ENCODE measurements around the gene FCER1A. TPM values are rescaled to one million over a fixed set of nuclear protein-coding genes. Genes with fewer than 3 reads are reported as not detected.

Gene FCER1A
- not detected in 2 replicates for total RNA-seq

DNA sequence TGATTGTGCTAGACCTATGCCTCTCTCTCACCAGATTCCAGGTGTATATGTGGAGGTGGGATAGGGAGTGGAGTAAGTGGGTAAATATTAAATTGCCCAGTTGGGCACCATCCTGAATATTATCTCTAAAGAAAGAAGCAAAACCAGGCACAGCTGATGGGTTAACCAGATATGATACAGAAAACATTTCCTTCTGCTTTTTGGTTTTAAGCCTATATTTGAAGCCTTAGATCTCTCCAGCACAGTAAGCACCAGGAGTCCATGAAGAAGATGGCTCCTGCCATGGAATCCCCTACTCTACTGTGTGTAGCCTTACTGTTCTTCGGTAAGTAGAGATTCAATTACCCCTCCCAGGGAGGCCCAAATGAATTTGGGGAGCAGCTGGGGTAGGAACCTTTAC, at the start of gene FCER1A:
TSS of gene FCER1A (plus strand) at position 242 of the 400 bp plus-strand sequence. CDS start at position 271, 29 bp downstream.
- Histone ChIP-seq H3K9me3 (ENCODE audit: low read depth, low read length) (no peaks in the 10 kb centered on the region), H3K4me1 (ENCODE audit: insufficient read depth, low read length) (no peaks in the 10 kb centered on the region), H3K4me3 (ENCODE audit: insufficient read depth, low read length) (no peak within 1 kb of the TSS), H2AFZ (ENCODE audit: low read length) (no peak within 1 kb of the TSS), H4K20me1 (ENCODE audit: insufficient read depth, low read length) (no peaks in the 10 kb centered on the region), H3K79me2 (ENCODE audit: insufficient read depth, low read length) (no peaks in the 10 kb centered on the region), H3K36me3 (ENCODE audit: insufficient read depth, low read length) (no peaks in the 10 kb centered on the region), H3K27ac (ENCODE audit: low read depth, low read length) (no peak within 1 kb of the TSS), H3K27me3 (ENCODE audit: insufficient read depth, low read length) (no peaks in the 10 kb centered on the region), H3K4me2 (ENCODE audit: insufficient read depth, low read length) (no peak within 1 kb of the TSS)
- DNase-seq (ENCODE audit: insufficient read length, low spot score, missing footprints) = peak; percentile 26
- TF ChIP-seq, protein P1, sequence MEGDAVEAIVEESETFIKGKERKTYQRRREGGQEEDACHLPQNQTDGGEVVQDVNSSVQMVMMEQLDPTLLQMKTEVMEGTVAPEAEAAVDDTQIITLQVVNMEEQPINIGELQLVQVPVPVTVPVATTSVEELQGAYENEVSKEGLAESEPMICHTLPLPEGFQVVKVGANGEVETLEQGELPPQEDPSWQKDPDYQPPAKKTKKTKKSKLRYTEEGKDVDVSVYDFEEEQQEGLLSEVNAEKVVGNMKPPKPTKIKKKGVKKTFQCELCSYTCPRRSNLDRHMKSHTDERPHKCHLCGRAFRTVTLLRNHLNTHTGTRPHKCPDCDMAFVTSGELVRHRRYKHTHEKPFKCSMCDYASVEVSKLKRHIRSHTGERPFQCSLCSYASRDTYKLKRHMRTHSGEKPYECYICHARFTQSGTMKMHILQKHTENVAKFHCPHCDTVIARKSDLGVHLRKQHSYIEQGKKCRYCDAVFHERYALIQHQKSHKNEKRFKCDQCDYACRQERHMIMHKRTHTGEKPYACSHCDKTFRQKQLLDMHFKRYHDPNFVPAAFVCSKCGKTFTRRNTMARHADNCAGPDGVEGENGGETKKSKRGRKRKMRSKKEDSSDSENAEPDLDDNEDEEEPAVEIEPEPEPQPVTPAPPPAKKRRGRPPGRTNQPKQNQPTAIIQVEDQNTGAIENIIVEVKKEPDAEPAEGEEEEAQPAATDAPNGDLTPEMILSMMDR (IDR thresholded peaks at IDR 0.05; ENCODE audit: extremely low read depth, low read depth, low read length) = no peak

- Histone ChIP-seq H4K20me1 (ENCODE audit: insufficient read depth, low read length) (no peaks in the 10 kb centered on the region), H3K4me2 (ENCODE audit: insufficient read depth, low read length) (no peak overlapping the region), H3K27ac (ENCODE audit: low read depth, low read length) (no peak overlapping the region), H3K79me2 (ENCODE audit: insufficient read depth, low read length) (no peaks in the 10 kb centered on the region), H3K4me3 (ENCODE audit: insufficient read depth, low read length) (no peak overlapping the region), H3K4me1 (ENCODE audit: insufficient read depth, low read length) (no peaks in the 10 kb centered on the region), H2AFZ (ENCODE audit: low read length) (no peak overlapping the region), H3K36me3 (ENCODE audit: insufficient read depth, low read length) (no peaks in the 10 kb centered on the region), H3K9me3 (ENCODE audit: low read depth, low read length) (no peaks in the 10 kb centered on the region), H3K27me3 (ENCODE audit: insufficient read depth, low read length) (no peaks in the 10 kb centered on the region)
- no peak for DNase-seq (ENCODE audit: insufficient read length, low spot score, missing footprints)
- TF ChIP-seq, protein P1 (IDR thresholded peaks at IDR 0.05; ENCODE audit: extremely low read depth, low read depth, low read length) = no peak
These were observed 40.8 kb upstream of the FCER1A start for GRCh38 chr1:159261311-159261710.

DNA sequence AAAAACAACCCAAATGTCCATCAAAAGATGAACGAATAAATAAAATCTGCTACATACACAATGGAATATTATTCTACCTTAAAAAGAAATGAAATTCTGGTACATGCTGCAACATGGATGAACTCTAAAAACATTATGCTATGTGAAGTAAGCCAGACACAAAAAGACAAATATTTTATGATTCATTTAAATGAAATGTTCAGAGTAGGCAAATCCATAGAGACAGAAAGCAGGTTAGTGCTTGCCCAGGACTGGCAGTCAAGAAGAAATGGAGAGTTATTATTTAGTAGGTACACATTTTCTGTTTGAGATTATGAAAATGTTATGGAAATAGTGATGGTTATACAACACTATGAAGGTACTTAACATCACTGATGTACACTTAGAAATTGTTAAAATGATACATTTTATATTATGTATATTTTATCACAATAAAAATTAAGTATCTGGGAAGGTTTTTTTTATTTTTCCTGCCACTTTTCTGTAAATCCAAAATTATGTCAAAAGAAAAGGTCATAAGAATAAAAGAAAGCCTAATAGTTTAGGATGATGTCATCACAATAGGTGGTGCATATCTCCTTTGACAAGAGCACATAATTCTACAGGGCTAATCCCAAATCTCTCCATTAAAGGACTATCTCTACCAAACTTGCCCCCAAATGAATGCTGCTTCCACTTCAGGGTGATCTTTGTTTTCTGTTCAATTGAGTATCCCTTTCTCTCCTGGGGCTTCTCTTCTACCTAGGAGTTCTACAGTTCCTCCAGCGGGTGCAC, 40.2 kb upstream of the FCER1A start:
- Histone ChIP-seq H3K4me3 (ENCODE audit: insufficient read depth, low read length) (no peak overlapping the region), H3K27me3 (ENCODE audit: insufficient read depth, low read length) (no peaks in the 10 kb centered on the region), H3K9me3 (ENCODE audit: low read depth, low read length) (no peaks in the 10 kb centered on the region), H2AFZ (ENCODE audit: low read length) (no peak overlapping the region), H3K4me2 (ENCODE audit: insufficient read depth, low read length) (no peak overlapping the region), H3K27ac (ENCODE audit: low read depth, low read length) (no peak overlapping the region), H4K20me1 (ENCODE audit: insufficient read depth, low read length) (no peaks in the 10 kb centered on the region), H3K79me2 (ENCODE audit: insufficient read depth, low read length) (no peaks in the 10 kb centered on the region), H3K4me1 (ENCODE audit: insufficient read depth, low read length) (no peaks in the 10 kb centered on the region), H3K36me3 (ENCODE audit: insufficient read depth, low read length) (no peaks in the 10 kb centered on the region)
- TF ChIP-seq, protein P1 (IDR thresholded peaks at IDR 0.05; ENCODE audit: extremely low read depth, low read depth, low read length) = no peak
- DNase-seq (ENCODE audit: insufficient read length, low spot score, missing footprints) = no peak

- Histone ChIP-seq H3K27me3 (ENCODE audit: insufficient read depth, low read length) (no peaks in the 10 kb centered on the region), H3K27ac (ENCODE audit: low read depth, low read length) (no peak overlapping the region), H3K79me2 (ENCODE audit: insufficient read depth, low read length) (no peaks in the 10 kb centered on the region), H3K4me1 (ENCODE audit: insufficient read depth, low read length) (no peaks in the 10 kb centered on the region), H2AFZ (ENCODE audit: low read length) (no peak overlapping the region), H3K9me3 (ENCODE audit: low read depth, low read length) (no peaks in the 10 kb centered on the region), H3K4me3 (ENCODE audit: insufficient read depth, low read length) (no peak overlapping the region), H4K20me1 (ENCODE audit: insufficient read depth, low read length) (no peaks in the 10 kb centered on the region), H3K36me3 (ENCODE audit: insufficient read depth, low read length) (no peaks in the 10 kb centered on the region), H3K4me2 (ENCODE audit: insufficient read depth, low read length) (no peak overlapping the region)
- DNase-seq (ENCODE audit: insufficient read length, low spot score, missing footprints) = no peak
- TF ChIP-seq, protein P1 (IDR thresholded peaks at IDR 0.05; ENCODE audit: extremely low read depth, low read depth, low read length) = no peak
These were observed 35.3 kb upstream of the FCER1A start for GRCh38 chr1:159266832-159267231.

Measured in osteoblast (primary cell).